Left lobe of liver (tissue), 2 donors: ENCODE data around the gene DLAT. TPM values are rescaled to one million over a fixed set of nuclear protein-coding genes. Genes with fewer than 3 reads are reported as not detected.
"Not testable (repeated sequence)": the region's sequence is repeated elsewhere in the genome, so short reads cannot be mapped to it uniquely, and the experiment has no call there.

Experiments used
- ATAC-seq: fragments of 200-7000 bp; cut with Tn5 transposase; one replicate; pipeline ENCODE4 v1.9.1; 2020; ENCODE audit warnings: mild to moderate bottlenecking, moderate library complexity
- DNase-seq: peaks from one replicate; pipeline ENCODE4 v3.0.0-alpha.2; 2020; ENCODE audit warnings: low spot score
- total RNA-seq: library from RNA; stranded (reverse); gene quantifications from one replicate; pipeline ENCODE4 v1.2.1, GENCODE V29; 2021
- donor health status: DM: no; HTN: no; CAD: no; lungs with moderate emphysema.
- donor health status: DM: no; HTN: yes; CAD: no.

Gene DLAT
- total RNA-seq, 1 donor from 2014 or later, result 9.3 TPM

DNA sequence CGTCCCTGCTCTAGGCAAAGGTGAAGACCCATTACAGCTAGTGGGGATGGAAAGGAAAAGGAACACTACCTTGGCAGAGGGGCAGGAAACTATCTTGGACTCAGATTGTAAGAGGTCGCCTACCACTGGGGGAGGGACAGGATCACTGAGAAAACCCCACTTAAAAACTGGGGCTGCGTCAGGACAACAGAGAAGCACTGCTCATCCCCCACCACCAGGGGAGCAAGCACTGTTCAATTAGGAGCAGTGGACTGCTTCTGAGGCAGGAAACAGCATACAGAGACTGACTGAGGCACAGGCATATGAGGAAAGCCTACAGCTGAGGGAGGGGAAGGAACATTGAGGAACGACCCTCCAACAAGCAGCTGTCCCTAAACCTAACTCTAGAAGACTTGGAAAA, 20.8 kb upstream of the DLAT start:
- DNase-seq (no peak), ATAC-seq (peak; percentile 30)

DNA sequence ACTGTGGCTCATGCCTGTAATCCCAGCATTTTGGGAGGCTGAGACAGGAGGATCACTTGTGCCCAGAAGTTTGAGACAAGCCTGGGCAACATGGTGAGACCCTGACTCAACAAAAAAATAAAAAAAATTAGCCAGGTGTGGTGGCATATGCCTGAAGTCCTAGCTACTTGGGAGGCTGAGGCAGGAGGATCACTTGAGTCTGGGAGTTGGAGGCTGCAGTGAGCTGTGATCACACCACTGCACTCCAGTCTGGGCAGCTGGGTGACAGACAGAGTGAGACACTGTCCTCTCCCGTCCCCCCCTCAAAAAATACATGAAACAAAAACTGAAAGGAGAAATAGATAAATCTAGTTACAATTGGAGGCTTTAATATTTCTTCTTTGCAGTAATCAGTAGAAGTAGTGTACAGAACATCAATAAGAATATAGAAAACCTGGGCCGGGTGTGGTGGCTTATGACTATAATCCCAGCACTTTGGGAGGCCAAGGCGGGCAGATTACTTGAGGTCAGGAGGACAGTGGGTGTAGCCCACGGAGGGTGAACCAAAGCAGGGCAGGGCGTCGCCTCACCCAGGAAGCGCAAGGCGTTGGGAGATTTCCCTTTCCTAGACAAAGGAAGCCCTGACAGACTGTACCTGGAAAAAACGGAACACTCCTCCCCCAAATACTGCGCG, 19.6 kb upstream of the DLAT start:
- no peak for ATAC-seq
- no peak for DNase-seq

DNA sequence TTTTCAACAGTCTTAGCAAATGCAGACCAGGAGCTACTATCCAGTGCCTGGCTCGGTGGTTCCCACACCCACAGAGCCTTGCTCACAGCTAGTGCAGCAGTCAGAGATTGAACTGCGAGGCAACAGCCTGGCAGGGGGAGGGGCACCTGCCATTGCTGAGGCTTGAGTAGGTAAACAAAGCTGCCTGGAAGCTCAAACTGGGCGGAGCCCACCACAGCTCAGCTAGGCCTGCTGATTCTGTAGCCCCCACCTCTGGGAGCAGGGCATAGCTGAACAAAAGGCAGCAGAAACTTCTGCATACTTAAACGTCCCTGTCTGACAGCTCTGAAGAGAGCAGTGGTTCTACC, 19.1 kb upstream of the DLAT start:
- not testable (repeated sequence) for ATAC-seq, DNase-seq

DNA sequence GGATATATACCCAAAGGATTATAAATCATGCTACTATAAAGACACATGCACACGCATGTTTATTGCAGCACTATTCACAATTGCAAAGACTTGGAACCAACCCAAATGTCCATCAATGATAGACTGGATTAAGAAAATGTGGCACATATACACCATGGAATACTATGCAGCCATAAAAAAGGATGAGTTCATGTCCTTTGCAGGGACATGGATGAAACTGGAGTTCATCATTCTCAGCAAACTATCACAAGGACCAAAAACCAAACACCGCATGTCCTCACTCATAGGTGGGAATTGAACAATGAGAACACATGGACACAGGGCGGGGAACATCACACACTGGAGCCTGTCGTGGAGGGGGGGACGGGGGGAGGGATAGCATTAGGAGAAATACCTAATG, 13.8 kb upstream of the DLAT start:
- not testable (repeated sequence) for ATAC-seq, DNase-seq

DNA sequence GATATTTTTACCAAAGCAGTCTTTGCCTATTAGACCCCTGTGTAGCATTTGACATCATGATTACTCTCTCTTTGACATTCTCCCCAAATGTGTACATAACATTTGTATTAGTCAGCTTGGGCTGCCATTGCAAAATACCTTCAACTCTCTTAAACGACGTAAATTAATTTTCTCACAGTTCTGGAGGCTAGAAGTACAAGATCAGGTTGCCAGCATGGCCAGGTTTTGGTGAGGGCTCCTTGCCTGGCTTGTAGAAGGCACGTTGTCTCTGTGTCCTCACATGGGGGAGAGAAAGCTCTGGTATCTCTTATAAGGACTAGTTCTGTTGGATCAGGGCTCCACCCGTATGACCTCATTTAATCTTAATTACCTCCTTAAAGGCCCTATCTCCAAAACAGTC, 12.3 kb upstream of the DLAT start:
- ATAC-seq (no peak), DNase-seq (no peak)

DNA sequence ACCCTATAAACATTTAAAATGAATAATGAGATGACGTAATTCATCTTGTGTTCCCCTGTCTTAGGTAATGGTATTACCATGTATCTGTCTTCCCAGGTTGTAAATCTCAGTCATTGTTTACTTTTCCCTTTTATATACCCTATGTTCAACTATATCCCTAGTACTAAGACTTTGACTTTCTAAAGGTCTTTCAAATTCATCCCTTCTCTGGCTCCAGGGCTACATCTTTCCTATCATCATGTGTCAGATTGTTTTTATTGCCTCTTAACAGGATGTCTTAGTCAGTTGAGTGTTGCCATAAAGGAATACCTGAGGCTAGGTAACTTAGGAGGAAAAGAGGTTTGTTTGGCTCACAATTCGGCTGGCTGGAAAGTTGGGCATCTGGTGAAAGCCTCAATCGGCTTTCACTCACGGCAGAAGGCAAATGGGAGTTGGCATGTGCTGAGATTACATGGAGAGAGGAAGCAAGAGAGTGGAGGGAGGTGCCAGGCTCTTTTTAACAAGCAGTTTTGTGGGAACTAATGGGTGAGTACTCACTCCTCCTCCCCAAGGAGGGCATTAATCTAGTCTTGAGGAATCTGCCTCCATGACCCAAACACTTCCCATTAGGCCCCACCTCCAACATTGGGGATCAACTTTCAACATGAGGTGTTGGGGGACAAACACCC, 11.6 kb upstream of the DLAT start:
- DNase-seq, result no peak
- ATAC-seq, result no peak

DNA sequence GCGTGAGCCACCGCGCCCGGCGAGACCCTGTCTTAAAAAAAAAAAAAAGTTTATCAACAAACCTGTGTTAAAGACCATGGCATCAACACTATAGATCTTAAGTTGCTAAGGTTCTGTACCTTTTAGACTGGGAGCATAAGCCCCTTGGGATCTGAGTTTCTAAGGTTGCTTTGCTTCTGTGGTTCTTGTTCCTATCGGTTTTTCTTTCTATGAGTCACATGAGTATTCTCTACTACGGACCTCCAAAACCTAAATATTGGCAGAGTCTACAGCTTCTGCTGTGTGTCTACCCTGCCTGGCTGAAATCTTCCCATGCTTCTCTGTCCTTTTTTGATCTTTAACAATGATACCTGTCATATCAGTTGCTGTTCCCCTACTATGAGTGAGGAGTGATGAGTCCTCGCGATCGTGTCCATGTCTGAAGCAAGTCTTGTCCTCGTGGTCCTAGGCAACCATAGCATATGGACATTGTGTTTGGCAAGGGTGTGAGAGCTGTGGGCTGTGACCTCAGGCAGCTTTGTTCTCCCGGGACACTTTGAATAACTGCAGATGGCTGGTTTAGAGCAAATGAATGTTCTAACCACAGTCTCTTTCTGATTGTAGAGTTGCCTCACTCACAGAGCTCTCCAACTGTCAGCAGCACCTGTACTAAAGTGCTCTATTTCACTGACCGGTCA, 9.0 kb upstream of the DLAT start:
- DNase-seq (no peak), ATAC-seq (peak; percentile 73)

DNA sequence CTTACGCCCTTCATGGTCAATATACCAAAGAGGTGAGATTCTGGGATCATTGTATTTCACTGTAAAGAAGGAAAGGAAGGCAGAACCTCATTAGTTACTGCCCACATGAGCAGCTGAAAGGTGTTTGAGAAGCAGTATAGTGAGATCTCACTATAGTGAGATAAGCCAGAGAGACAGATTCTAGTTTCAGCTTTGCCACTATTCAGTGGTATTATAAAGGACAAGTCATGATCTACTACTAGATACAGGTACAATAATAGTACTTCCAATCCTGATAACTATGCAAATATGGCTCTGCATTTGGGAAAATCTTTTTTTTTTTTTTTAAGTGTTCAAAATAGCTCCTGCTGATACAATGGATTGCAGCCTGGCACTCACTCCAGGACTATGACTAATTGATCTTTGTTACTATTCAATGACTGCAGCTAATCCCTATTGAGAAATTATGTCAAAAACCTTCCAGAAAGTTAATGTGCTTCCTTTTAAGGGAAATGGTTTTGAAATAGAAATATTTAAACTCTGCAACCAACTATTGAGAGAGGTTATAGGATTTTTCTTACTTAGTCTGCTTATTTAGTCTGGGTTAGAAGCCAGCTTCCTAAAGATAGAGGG, 8.3 kb upstream of the DLAT start:
- ATAC-seq (peak; percentile 28), DNase-seq (no peak)

DNA sequence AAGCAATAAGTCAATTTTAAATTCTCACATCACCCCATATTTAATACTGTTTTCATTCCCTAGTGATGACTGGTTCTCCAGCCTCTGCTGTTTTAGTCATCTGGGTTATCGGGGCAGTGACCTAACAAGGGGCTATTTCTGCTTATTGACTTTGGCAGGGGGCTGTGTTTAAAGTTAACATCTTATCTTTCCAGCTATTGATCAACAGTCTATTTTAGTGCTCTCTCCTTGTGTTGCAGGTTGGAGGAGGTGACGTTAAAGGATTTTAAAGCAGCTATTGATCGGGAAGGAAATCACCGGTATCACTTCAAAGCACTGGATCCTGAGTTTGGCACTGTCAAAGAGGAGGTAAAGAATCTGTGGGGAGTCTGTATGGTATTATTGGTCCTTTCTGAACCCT, 7.7 kb upstream of the DLAT start:
- peak; percentile 80 for ATAC-seq
- peak; percentile 54 for DNase-seq

DNA sequence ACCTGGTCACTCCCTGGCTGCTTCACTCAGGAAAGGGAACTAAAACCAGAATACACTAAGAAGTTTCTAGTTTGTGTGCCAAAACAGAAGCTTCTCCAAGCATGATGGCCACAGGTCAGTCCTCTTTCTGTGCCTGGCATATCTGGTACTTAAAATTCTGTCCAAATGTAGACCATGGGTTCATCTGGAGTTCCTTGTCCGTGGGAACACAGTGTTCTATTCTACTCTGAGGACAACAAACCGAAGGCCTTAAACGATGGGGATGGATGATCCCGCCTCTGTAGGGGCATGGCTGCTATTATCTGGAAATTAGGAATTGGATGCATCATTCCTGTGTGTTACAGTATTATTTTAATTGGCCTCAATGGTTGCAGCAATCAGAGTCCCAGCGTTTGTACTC, 6.1 kb upstream of the DLAT start:
- ATAC-seq (peak; percentile 10), DNase-seq (no peak)

DNA sequence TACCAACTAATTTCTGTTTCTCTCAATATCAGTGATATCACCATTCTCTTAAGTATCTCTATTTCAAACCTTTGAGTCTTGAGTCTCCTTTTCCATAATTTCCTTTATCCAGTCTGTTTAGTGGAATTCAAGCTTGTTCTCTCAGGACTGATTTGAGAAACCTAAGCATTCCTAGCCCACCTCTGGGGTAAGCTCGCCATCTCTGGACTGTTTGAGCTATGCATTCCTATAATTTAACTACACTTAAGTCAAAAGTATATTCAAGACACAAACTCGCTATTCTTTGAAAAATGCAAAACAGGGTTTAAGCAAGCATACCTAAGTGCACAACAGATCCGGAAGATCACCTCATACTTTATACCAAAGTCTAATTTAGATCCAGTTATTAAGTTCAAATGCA, 2.1 kb upstream of the DLAT start:
- DNase-seq (no peak), ATAC-seq (no peak)

DNA sequence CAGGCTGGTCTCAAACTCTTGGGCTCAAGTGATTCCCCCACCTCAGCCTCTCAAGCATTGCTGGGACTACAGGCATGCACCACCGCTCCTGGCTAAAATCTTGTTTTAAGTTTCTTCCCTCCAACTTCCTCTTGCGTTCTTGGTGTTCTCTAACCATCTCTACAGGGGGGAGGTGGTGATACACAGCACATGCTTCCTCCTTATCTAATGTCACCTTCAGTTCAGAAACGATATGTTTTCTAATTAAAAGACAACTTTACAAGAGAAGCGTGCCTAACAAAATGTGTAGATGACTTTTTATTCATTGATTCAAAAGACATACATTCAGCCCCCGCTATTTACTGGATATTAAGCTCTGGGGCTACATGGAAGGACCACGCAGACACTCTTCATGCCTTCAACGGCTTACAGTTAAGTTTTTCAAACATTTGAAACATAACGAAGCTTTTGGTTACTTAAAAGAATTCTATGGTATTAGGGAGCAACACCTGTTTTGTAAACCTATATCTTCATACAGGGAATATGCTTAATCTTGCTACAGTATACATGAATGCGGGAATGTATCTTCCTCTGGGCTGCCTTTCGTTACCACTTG, 933 bp upstream of the DLAT start:
- DNase-seq (no peak), ATAC-seq (no peak)

DNA sequence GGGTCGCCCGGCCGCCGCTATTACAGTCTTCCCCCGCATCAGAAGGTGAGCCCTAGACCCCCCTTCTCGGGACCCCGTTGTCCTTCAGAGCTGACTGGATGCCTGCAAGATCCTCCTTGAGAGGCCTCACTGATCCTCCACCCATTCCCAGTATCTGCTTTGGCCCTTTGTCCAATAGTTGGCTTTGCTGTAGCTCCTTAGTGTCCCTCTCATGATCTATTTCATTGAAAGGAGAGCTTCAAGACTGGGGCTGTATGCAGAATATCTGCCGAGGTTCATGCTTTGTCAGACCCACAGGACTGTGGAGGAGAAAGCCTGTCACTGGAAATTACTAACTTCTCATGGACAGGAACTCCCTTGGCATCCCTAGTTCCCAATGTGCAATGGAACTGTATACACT, 499 bp downstream of the DLAT start:
- ATAC-seq, result peak; percentile 27
- no peak for DNase-seq

DNA sequence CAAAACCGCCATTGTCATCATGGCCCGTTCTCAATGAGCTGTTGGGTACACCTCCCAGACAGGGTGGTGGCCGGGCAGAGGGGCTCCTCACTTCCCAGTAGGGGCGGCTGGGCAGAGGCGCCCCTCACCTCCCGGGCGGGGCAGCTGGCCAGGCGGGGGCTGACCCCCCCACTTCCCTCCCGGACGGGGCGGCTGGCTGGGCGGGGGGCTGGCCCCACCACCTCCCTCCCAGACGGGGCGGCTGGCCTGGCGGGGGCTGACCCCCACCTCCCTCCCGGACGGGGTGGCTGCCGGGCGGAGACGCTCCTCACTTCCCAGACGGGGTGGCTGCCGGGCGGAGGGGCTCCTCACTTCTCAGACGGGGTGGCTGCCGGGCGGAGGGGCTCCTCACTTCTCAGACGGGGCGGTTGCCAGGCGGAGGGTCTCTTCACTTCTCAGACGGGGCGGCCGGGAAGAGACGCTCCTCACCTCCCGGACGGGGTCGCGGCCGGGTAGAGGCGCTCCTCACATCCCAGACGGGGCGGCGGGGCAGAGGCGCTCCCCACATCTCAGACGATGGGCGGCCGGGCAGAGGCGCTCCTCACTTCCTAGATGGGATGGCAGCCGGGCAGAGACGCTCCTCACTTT, 1.7 kb downstream of the DLAT start:
- not testable (repeated sequence) for ATAC-seq

DNA sequence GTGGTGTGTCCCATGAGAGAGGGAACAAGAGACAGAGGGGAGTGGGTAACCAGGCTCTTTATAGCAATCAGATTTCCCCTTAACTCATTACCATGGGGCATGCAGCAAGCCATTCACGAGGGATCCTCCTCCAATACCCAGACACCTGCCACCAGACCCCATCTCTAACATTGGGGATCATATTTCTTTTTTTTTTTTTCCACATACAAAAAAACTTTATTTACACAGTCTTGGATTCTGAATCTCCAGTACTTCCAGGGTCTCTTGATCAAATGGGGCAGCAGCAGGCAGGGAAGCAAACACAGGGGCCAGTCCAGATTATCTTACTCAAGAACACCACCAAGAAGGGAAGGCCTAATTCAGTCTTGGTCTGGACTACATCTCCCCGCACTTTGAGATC, 4.3 kb downstream of the DLAT start:
- DNase-seq (no peak), ATAC-seq (no peak)

More for the DNA sequence above, 1.7 kb downstream of the DLAT start:
- not testable (repeated sequence) for DNase-seq

DNA sequence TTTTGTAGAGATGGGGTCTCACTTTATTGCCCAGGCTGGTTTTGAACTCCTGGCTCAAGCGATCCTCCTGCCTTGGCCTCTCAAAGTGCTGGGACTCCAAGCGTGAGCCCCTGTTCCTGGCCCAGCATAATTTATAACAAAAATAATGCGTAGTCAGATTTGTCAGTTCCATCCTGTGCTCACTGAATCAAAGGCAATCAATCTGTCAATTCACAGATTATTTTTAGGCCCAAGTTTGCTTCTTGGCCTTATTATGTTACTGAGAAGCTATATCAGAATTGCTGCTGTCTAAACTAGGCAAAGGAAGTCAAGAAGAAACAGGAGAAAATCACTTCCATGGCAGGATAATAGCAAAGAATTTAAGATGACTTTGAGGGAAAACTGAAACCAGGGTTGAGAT, 8.7 kb downstream of the DLAT start:
- DNase-seq, result no peak
- ATAC-seq, result no peak

DNA sequence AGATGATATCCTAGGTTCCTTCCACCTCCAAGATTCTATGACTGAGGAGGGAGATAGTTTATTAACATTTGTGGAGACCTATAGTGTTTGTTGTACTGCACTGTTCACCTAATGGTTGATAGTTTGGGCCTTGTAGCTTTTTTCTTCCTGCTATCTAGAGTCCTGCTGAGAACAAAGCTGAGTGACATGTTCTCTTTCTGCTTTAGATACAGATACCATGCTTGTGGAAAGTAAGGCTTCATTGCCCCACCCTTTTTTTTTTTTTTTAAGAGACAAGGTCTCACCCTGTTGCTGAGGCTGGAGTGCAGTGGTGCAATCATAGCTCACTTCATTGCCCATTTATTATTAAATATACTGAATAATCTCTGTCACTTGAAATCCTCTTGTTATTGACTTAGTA, 12.3 kb downstream of the DLAT start:
- DNase-seq (no peak), ATAC-seq (no peak)

DNA sequence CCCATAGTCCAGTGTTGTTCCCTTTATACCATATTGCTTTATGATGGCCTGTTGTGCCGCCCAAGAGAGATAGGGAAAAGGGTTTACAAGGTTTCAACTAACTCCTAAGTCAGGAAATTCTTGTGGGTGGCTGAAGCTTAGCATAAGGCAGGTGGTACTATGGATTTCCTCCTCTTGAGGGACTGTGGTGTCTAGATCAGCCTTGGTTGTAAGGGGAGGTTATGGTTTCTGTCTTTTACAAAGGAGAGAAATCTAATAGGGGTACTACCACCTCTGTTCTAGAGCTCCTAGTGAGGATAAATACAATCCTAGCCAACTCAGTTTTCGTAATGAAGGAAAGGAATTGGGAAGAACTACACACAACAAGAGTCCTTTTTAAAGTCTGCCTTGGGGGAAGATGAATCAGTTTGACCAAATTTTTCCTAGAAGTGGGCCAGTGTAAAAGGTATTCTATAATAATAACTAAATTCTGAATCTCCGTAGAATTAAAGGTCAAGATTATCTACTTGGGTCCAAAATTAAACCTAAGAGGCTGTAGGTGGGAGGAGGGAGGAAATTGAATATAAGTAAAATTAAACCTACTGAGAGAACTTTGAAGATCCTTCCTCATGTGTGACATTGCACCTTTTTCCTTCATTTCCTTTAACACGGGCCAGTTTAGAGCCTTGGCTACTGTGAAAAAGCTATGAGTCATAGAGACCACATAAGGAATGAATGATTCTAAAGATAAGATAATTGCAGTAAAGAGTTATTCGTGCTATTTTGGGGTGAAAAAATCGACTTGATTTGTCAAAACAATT, 17.2 kb downstream of the DLAT start:
- ATAC-seq (no peak), DNase-seq (no peak)

DNA sequence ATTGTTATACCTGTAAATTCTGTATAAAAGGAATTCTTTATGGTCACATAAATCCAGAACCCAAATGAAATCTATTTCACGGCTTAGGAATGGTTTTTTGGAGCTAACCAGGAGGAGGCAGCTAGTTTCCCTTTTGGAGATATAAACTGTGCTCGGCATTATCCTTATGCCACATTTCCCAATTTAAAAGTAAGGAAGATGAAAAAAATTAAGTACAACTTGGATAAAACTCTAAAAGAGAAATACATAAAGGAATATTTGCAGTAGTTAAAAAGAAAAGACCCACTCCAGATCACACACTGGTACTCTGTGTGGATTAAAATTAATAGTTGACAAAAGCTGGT, 17.7 kb downstream of the DLAT start:
- ATAC-seq (no peak), DNase-seq (no peak)

DNA sequence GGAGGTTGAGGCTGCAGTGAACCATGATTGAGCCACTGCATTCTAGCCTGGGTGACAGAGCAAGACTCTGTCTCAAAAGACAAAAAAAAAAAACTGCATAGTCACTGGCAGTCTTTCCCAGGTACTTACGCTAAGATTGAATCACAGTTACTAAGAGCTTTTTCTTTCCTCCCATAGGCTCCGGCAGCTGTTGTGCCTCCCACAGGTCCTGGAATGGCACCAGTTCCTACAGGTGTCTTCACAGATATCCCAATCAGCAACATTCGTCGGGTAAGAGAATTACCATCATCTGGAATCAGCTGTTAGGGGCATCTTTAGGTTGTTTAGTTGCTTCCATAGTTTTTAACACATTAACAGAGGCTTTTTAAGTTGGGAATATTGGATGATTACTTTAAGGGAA, 19.8 kb downstream of the DLAT start:
- DNase-seq, result no peak
- ATAC-seq, result no peak
